ENCODE data around the gene KRT1.
A peak's percentile ranks its signal among the peaks of the same experiment; 100 is the strongest.

KRT1 gene

DNA sequence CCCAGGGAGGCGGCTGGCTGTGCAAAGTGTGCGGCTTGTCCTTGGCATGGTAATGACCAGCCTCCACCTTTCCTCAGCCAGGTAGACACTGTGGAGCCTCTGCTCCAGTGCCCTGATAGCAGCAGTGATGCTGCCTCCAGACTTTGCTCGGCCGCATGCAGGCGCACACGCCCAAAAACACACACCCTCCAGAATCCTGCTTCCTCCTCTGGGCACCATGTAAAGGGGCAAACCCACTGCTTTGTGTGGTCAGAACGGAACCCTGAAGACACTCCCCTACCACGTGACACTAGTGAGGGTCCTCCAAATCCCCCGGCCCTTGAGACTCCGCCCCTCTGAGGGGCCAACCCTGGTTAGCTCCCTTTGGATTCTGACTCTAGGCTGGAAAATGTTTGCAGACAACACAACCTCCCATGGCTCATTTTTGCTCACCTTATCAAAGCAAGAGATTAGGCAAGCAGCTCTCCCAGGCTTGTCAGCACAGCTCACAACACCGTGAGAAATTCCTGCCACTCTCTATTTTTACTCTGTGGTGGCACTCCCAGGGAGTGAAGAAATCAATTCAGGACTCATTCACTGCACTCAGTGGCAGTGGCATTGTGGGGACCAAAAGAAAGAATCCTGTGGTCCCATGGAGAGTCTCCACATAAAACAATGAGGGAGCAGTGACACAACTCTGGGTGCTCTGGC is 18.6 kb upstream of the KRT1 start:
- no peak for DNase-seq

DNA sequence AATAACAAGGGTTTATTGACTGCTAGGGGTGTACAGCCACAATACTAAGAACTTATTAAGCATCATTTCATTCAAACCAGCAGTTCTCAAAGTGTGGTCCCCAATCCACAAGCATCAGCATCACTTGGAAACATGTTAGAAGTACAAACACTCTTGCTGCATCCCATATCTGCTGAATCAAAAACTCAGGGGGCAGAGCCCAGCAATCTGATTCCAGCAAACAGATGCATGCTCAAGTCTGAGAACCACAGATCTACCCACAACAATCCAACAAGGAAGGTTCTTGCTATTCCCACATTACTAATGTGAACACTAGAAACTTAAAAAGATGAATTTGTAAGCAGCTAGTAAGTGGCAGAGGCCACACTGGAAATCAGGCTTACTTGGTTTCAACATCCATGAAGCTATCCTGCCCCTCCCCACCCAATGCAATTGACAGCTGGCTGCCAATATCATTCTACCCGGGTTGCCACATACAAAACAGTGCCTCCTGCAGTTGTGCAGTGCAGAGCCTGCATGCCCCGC is 16.9 kb upstream of the KRT1 start:
- no peak for DNase-seq

DNA sequence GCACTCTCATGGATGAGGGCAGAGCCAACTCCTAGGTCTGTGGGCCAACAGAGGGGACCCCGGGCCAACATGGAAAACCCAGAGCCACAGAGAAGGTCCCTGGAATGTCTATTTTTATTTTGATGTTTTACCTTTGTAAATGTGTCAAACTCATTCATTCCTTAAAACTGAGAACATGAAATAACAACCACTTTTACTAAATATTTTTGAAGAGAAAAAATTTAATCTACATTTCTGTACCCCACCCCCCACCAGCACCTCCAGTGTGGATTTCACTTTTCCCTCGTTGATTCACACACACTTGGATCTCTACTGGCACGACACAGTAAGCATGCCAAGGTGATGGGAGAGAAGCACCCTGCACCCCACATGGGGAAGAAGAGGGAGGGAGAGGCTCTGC is 16.4 kb upstream of the KRT1 start:
- no peak for DNase-seq

- no peak for DNase-seq
Observed at GRCh38 chr12:52695039-52695438, 14.8 kb upstream of the KRT1 start.

DNA sequence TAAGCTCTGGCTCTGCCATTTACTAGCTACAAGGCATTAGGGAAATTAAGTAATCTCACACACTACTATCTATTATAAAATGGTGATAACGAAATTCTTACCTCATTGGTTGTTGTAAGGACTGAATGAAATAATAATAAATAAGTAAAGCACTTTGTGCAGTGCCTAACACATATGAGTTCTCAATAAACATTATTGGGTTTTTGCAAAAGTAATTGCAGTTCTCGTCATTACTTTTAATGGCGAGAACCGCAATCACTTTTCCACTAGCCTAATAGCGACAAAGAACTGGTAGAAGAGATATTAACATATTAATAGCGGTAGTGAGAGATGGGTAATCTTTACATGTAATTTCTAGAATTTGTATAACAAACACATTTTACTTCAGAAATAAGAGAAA is 13.9 kb upstream of the KRT1 start:
- no peak for DNase-seq

GRCh38 chr12:52693261-52693660 is 13.1 kb upstream of the KRT1 start:
- no peak for DNase-seq

DNA sequence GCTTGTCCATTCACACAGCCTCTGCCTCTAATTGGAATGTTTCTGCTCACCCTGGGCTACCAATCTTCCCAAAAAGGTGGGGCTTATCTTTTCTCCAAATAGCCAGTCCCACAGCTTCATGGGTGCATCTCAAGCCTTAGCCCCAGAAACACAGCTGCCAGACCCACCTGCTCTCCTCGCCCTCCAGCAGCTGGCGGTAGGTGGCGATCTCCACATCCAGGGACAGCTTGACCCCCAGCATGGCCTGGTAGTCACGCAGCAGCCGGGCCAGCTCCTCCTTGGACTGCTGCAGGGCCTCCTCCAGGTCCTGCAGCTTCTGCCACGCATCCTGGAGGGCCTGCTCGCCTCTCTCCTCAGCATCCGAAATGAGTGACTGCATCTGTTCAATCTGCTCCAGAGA is 12.0 kb upstream of the KRT1 start:
- DNase-seq, result no peak

DNA sequence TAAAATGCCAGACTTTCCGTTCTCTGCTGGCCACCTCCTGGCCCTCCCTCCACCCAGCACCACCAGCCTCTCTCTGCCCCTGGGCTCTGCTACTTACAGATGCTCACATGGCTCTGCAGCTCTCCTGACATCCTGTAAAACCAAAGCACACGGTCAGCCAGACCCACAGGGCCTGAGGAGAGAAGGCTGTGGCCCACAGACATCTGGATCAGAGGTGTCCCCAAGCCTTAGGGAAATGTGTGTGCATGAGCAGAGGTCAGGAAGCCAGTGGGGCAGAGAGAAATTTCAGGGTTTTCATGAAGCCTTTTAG is 11.6 kb upstream of the KRT1 start:
- no peak for DNase-seq

DNA sequence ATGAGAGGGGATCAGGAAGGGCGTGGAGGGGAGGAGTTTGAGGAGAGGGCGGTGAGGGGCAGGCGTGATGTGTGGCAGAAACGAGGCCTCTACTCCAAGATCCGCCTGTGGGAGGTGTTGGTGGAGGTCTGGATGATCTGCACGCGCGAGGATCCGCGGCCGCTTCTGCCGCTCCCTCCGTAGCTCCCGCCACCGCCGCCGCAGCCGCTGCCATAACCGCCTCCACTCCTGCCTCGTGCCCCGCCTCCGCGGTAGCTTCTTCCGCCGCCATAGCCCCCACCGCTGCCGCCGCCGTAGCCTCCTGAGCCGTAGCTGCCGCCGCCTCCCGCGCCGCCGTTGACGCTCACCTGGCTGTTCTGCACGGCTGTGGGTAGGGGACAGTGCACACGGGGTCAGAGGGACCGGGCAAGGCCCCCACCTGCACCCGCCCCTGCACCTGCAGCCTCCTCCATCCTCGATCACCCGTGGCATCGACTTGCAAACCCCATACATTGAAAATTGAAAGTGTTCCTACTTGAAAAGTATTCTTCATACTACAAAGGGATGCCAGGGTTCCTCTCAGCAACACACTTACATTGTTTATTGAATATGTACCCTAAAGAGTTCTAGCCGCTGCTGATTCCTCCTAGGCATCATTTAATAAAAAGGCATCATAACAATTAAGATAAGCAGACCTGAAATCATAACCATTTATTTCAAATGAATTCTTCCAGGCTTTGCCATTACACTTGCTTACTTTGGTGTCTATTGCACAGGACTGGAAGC is 11.1 kb upstream of the KRT1 start:
- peak; percentile 69 for DNase-seq

DNA sequence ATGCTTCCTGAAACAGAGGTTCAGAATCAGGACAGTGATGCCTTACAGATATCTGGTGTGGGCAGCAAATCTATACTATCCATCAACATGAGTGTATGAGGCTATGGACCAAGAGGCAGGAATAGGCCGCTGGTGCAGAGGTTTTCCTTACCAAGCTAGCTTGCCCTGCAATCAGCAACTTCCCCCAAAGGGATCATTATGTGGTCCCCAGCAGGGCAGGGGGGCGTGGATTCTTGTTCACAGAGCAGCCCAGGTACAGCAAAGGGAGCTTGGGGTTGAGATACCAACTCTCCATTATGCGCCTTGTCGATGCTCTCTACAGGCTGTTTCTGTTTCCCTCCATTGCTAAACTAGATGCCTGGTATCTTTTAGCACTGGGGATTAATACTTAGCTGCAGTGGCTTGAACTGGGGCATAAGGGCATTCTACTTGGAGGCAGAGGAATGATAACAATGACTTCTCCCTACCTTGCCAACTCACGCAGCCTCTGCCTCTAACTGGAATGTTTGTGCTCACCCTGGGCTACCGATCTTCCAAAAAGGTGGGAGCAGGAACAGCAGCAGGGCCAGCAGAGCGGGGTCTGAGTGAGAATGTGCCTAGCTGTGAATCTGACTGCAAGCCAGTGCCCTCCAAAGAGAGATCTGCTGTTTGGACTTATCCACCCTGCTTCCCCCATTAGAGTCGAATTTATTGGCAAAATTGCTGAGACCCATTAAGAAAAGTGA is 10.3 kb upstream of the KRT1 start:
- no peak for DNase-seq

- no peak for DNase-seq
Observed at GRCh38 chr12:52689936-52690335, 9.7 kb upstream of the KRT1 start.

GRCh38 chr12:52689239-52689638 is 9.0 kb upstream of the KRT1 start:
- DNase-seq, result no peak

GRCh38 chr12:52688481-52688880 is 8.3 kb upstream of the KRT1 start:
- DNase-seq, result no peak

DNA sequence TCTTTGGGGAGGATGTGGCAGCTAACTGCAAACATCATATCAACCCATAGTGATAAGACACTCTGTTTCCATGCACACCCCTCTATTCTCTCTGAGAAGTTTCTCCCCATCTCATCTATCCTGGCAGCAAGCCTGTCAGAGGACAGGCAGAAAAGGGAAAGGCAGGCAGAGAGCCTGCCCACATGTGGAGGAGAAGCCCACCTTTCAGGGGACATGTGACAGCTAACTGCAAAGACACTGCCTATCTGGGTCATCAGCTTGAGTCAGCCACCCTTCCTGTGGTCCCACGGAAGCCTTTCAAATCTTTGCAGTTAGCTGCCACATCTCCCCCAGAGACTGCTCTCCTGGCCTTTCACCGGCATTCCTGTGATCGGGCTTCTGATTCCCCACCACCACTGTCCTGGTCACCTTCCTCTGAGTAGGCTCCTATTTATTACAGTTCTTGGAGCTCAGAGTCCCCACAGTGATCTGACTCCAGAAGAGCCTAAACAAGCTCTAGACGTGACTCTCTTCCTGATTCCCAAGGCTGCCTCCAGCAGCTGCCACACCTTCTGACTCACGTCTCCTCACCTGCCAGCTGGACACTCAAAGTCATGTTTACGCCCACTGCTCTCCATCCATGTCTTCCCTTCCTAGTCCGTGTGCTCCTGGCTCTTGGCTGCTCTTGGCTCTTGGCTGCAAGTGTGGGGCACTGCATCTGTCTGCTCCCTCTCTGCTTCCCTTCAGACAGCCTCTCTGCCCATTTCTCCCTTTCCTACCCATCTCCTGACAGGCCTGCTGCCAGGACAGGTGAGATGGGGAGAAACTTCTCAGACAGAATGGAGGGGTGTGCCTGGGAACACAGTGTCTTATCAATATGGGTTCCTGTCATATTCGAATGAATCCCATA is 7.5 kb upstream of the KRT1 start:
- DNase-seq, result no peak

DNA sequence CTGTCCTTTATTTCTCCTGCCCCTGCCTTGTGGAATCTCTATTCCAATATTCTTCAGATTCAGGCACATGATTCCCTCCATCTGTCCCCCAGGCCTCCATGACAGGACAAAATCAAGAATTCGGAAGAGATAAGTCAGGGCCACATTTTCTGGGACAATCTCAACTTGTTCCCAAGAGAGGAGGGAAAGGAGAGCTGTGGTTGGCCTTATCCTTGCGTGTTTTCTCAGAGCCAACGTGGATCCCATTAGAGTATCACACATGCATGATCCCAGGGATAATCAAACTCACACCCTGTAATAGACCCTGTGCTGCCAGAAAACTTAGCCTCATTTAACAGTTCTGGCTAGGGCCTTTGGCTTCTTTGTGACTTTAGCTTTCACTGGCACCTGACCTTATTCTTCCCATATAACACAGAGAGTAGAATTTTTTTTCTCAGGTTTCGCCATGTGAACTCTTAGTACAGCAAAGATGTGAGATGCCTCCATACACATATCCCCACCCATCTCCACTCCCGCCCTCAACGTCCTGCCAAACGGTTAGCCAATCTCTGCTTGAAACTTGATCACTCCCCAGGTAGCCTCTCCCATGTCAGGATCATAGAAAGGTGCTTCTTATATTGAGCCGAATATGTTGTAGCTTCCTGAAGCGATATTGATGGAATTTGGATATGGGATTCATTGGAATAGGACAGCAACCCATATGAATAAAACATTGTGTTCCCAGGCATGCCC is 6.7 kb upstream of the KRT1 start:
- DNase-seq, result no peak

- no peak for DNase-seq
Observed at GRCh38 chr12:52686063-52686462, 5.9 kb upstream of the KRT1 start.

DNA sequence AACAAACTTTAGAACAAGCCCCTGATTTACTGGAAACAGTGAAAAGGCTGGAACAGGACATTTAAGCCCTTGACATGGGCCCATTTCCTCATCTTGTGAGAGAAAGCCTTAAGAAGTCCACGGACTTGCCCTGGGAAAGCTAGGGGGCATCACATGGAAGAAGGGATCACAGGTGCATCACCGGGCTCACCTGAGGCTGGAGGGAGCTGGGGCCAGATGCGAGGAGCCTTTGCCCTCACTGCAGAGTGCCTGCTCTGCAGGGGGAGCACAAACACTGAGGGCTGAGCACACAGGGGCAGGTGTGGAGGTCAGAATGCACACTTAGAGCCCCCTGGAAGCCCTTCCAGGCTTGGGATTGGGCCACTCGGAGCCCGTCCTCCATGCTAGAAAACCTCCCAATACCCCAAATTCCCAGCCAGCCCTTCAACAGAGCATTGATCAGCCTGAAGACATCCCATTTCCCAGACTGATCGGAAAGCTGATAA is 5.2 kb upstream of the KRT1 start:
- no peak for DNase-seq

DNA sequence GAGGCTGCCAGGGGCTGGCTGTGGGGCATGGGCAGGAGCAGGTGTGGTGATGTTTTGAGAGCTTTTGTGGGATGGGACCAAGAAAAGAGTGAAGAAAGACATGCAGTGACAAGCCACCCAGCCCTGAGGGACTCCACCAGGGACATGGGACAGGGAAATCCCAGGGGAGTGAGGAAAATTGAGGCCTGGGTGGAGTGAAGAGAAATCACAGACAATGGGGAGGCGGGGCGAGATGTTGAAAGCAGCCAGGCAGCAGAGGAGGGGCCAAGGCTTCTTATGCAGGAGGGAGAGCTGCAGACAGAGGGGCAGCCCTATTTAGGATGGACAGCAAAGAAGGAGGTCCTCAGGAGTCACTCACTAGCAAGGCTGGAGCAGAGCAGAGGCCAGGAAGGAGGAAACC is 4.2 kb upstream of the KRT1 start:
- DNase-seq, result no peak

- no peak for DNase-seq
Observed at GRCh38 chr12:52683575-52684300, 3.5 kb upstream of the KRT1 start.

DNA sequence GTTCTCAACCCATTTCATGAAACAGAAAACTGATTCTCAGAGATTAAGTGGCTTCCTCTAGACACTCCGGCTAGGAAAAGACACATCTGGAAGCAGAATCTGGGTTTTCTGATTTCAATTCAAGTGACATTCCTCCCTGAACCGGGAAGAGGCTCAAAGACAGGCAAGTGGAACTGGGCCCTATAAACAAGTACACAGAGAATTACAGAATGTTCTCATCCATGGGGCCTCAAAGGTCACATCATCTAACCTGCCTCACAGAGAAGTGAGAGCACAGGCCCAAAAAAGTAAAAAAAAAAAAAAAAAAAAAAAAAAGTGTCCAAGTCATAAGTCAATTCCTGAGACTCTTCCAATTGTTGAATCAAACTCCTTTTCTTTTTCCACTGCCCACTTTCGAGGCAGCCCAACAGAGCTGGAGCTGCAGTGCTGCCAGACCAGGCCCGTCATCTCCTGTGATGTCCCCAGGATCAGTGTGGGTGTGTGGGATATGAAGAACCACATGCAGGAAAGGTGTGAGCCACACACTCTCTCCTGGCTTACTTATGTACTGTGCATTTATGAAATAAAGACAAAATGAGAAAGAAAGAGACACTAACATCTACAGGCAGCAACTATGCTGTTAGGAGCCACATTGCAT is 2.8 kb upstream of the KRT1 start:
- no peak for DNase-seq

DNA sequence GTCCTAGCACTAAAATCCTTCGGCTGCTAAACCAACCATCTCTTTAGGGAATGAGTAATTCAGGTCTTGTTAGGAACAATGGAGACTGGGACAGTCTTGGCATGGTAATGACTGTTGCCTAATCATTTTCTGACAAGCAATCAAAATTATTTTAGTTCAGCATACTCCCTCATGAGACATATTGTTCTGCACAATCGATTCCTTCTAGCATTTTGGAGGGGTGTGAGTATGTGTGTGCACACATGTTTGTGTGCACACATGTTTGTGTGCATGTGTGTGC is 2.1 kb upstream of the KRT1 start:
- DNase-seq, result no peak
